Activated CD8-positive, alpha-beta T cell treated with anti-CD3 and anti-CD28 coated beads, Interleukin-2, amount 10 ng/mL, durations not matched to agents 7 days and 5 days (primary cell): ENCODE data around the gene PIP5KL1. TPM values are rescaled to one million over a fixed set of nuclear protein-coding genes. Genes with fewer than 3 reads are reported as not detected.

ENCODE experiments used
- ATAC-seq: fragments of 150-1000 bp; cut with Tn5 transposase; one replicate; pipeline ENCODE4 v1.10.0; 2021; ENCODE audit warnings: moderate library complexity
- CTCF ChIA-PET: fragments of 350-600 bp; sonication (Branson Sonifier 250); formaldehyde crosslinking; loops from one replicate; lab custom pipeline; 2021; ENCODE audit warnings: antibody characterized with exemption; lab: Charles Lee
- POLR2A ChIA-PET: fragments of 350-600 bp; sonication (Branson Sonifier 250); formaldehyde crosslinking; loops from one replicate; lab custom pipeline; 2021; ENCODE audit warnings: antibody characterized with exemption; lab: Charles Lee
- DNase-seq: peaks from one replicate; pipeline ENCODE4 v3.0.0-alpha.2; 2020
- H3K27ac Mint-ChIP-seq: one replicate; pipeline ENCODE4 v1.8.0; 2021; ENCODE audit warnings: mild to moderate bottlenecking, mixed read lengths
- H3K27me3 Mint-ChIP-seq: one replicate; pipeline ENCODE4 v1.8.0; 2021; ENCODE audit warnings: low read depth, mixed read lengths
- H3K36me3 Mint-ChIP-seq: one replicate; pipeline ENCODE4 v1.8.0; 2021; ENCODE audit warnings: low read depth, mixed read lengths
- H3K4me1 Mint-ChIP-seq: one replicate; pipeline ENCODE4 v1.8.0; 2021; ENCODE audit warnings: low read depth, mixed read lengths
- H3K4me3 Mint-ChIP-seq: one replicate; pipeline ENCODE4 v1.8.0; 2021; ENCODE audit warnings: mild to moderate bottlenecking, mixed read lengths
- H3K9me3 Mint-ChIP-seq: one replicate; pipeline ENCODE4 v1.8.0; 2022; ENCODE audit warnings: mixed read lengths; ENCODE audit not compliant: insufficient read depth
- total RNA-seq, 2 experiments: library from RNA; stranded (reverse); gene quantifications; one replicate each; pipeline ENCODE4 v1.2.3, GENCODE V29; 2021

The PIP5KL1 gene
- total RNA-seq, 2 experiments from 2014 or later: 2.6 to 2.7 TPM

DNA sequence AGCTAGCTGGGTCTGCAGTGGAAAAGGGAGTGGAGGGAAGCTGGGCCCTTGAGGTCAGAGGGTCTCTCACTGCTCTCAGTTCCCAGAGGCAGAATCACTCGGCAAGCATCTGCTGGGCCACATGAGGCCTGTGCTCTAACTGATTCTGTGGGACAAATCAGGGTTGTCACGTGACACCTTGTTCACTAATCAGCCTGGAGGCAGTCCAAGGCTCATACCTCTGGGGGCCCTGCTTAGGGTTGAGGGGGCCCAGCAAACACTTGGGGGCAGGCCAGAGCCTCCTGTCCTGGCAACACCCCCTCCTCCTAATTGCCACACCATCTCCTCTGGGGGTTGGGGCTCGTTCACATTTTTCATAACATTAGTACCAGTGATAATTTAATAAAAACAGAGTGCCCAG lies 16.2 kb upstream of the PIP5KL1 start:
- Mint-ChIP-seq H3K4me1 (peaks cover 69% of the 10 kb centered on the region), H3K27ac (no peak overlapping the region)

DNA sequence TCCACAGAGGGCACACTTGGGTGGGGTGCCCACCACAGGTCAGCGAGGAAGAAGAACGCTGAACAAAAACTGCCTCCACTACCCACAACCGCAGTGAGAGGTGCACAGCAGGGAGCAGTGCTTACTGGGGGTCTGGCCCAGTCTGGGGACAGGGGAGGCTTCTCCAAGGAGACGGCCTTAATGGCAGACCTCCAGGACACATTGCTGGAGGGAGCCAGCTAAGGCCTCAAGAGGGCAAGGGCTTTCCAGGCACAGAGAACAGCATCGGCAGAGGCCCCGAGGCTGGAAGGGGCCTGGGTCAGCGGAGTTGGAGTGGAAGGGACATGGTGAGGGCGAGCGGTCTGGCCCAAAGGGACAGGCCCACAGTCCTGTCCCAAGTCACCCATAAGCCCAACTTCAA lies 15.4 kb upstream of the PIP5KL1 start:
- H3K27ac Mint-ChIP-seq: no peak overlapping the region
- ChIA-PET CTCF (interaction anchor here (1.1 to 7.8 kb wide), 2 partner anchors 91 to 172 kb away, joined by 3 to 140 read pairs; no protein-coding TSS in a partner anchor), POLR2A (interaction anchor here (1.0 kb wide), 1 partner anchor 89 kb away, joined by 4 read pairs; no protein-coding TSS in a partner anchor)

More for the DNA sequence above, 16.2 kb upstream of the PIP5KL1 start:
- ChIA-PET POLR2A (no interaction called here), CTCF (interaction anchor here (1.1 to 2.2 kb wide), 2 partner anchors 88 to 171 kb away, joined by 3 to 13 read pairs; no protein-coding TSS in a partner anchor)
- peaks cover 76% of the 10 kb centered on the region for H3K36me3 Mint-ChIP-seq
- H3K27me3 Mint-ChIP-seq: no peaks in the 10 kb centered on the region
- ATAC-seq: no peak
- no peak for DNase-seq
- H3K9me3 Mint-ChIP-seq: no peaks in the 10 kb centered on the region
- no peak overlapping the region for H3K4me3 Mint-ChIP-seq

DNA sequence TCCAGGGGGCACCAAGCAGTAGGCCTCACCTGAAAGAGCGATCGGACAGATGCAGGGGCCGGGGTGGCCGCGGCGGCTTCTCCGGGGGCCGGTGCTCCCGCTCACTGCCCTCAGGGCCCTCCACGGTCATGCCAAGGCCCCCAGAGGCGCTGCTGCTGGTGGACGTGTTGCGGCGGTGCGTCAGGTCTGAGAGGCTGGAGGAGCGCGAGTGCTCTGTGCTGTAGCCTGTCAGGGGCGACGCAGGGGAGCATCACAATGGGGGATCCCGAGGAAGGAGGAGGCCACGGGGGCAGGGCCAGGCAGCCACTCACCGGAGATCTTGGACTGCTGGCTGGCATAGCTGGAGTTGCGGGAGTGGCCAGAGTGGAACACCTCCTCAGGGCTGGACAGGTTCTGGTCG lies 14.8 kb upstream of the PIP5KL1 start:
- ChIA-PET POLR2A (interaction anchor here (1.0 kb wide), 2 partner anchors 89 to 123 kb away, joined by 3 to 4 read pairs; no protein-coding TSS in a partner anchor), CTCF (interaction anchor here (1.1 to 7.8 kb wide), 4 partner anchors 11 to 172 kb away, joined by 3 to 144 read pairs (median 96); no protein-coding TSS in a partner anchor)
- Mint-ChIP-seq H3K36me3 (peaks cover 80% of the 10 kb centered on the region), H3K27ac (no peak overlapping the region), H3K27me3 (no peaks in the 10 kb centered on the region), H3K4me3 (no peak overlapping the region), H3K4me1 (peaks cover 57% of the 10 kb centered on the region), H3K9me3 (no peaks in the 10 kb centered on the region)
- DNase-seq: no peak
- no peak for ATAC-seq

More for the DNA sequence above, 15.4 kb upstream of the PIP5KL1 start:
- Mint-ChIP-seq H3K9me3 (no peaks in the 10 kb centered on the region), H3K27me3 (no peaks in the 10 kb centered on the region), H3K36me3 (peaks cover 79% of the 10 kb centered on the region), H3K4me1 (peaks cover 63% of the 10 kb centered on the region), H3K4me3 (no peak overlapping the region)
- ATAC-seq (no peak), DNase-seq (no peak)

DNA sequence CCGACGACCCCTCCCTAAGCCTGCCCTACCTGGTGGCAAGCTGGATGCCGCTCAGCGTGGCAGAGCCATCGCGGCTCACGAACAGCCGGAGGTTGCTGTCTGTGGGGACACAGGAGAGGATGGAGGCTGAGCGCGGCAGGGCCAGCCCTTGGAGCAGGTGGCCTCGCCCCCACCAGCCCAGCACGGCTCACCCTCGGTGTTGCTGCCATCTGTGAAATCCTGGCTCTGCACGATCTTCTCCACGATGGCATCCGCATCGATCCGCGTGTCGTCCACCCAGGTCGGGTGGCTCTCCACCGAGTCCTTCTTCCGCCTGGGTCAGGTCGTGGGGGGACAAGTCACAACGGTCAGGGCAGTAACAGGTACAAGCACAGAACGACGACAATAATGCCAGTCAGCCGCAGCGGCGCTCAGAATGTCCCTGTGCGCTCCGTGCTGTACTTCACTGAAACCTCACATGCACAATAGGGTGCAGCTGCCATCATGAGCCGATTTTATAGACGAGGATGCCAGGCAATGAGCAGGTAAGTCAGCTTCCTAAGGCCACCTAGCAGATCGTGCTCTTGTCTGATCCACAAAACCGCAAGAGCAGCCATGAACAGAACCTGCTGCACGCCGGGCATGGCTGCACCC lies 14.1 kb upstream of the PIP5KL1 start:
- no peak for DNase-seq
- Mint-ChIP-seq H3K4me1 (peaks cover 51% of the 10 kb centered on the region), H3K27ac (peak overlapping the region; percentile 39), H3K27me3 (no peaks in the 10 kb centered on the region), H3K4me3 (no peak overlapping the region), H3K36me3 (peaks cover 79% of the 10 kb centered on the region), H3K9me3 (no peaks in the 10 kb centered on the region)
- no peak for ATAC-seq
- ChIA-PET CTCF (interaction anchor here (0.7 to 7.8 kb wide), 14 partner anchors 12 to 173 kb away, joined by 3 to 144 read pairs (median 8); no protein-coding TSS in a partner anchor), POLR2A (interaction anchor here (1.0 kb wide), 2 partner anchors 90 to 124 kb away, joined by 3 to 4 read pairs; no protein-coding TSS in a partner anchor)

DNA sequence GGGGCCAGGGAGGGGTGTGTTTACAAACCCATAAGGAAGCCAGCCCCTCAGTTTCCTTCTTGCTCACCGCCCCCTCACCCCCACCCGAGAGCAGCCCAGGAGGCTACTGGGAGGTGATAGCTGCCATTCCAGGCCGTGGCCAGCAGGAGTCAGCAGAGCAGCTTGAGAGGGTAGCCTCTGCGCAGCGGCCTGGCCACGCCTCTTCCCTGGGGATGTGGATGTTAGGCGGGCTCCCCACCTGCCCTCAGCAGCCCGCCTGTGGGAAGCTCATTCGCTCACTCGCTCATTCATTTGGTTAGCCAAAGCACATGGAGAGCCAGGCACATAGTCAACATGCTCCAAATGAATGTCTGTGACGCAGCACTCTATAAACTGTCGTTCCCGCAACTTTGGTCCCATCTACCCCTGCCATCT lies 13.2 kb upstream of the PIP5KL1 start:
- H3K27me3 Mint-ChIP-seq: no peaks in the 10 kb centered on the region
- peaks cover 44% of the 10 kb centered on the region for H3K4me1 Mint-ChIP-seq
- H3K27ac Mint-ChIP-seq: peak overlapping the region; percentile 66
- DNase-seq (peak; percentile 84), ATAC-seq (peak; percentile 88)
- no peaks in the 10 kb centered on the region for H3K9me3 Mint-ChIP-seq
- peak overlapping the region; percentile 22 for H3K4me3 Mint-ChIP-seq
- ChIA-PET CTCF (interaction anchor here (0.7 to 7.8 kb wide), 30 partner anchors 13 to 215 kb away, joined by 3 to 144 read pairs (median 6); partner anchors contain the start of genes NAIF1 and SLC25A25), POLR2A (interaction anchor here (0.6 to 1.6 kb wide), 3 partner anchors 27 to 91 kb away, joined by 3 to 4 read pairs (median 4); no protein-coding TSS in a partner anchor)
- H3K36me3 Mint-ChIP-seq: peaks cover 77% of the 10 kb centered on the region

DNA sequence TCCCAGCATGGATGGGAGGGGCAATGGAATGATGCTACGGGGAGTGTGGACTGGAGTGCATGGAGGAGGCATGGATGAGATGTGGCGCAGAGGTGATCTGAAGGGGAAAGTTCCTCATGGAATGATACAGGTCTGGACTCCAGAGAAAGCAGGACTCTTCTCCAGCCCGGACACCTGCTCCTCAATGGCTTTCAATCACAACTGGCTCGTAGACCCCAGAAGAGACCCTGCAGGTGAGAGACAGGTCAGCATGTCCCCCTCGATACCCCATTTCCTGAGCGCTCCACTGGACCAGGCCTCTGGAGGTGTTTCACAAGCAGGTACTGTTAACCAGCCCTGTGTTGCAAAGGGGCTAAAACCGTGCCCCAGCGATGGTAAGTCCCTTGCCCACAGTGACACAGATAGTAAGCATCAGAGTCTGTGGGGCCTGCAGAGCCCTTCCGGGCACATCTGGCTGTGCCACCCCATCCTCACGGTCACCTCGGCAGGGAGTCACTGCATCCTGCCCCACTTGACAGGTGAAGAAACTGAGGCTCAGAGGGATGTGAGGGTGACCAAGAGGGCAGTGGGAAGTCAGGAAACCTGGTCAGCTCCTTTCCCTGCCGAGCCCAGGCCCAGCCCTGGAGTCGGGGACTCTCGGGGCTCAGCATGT lies 12.6 kb upstream of the PIP5KL1 start:
- no peaks in the 10 kb centered on the region for H3K27me3 Mint-ChIP-seq
- DNase-seq (no peak), ATAC-seq (no peak)
- CTCF ChIA-PET: interaction anchor here (0.6 to 7.8 kb wide), 39 partner anchors 9 to 216 kb away, joined by 3 to 144 read pairs (median 5); partner anchors contain the start of genes NAIF1, PIP5KL1 and SLC25A25
- no peak overlapping the region for H3K4me3 Mint-ChIP-seq
- H3K27ac Mint-ChIP-seq: peak overlapping the region; percentile 7
- POLR2A ChIA-PET: interaction anchor here (0.6 to 1.6 kb wide), 3 partner anchors 28 to 91 kb away, joined by 3 to 4 read pairs (median 4); no protein-coding TSS in a partner anchor
- no peaks in the 10 kb centered on the region for H3K9me3 Mint-ChIP-seq
- peaks cover 71% of the 10 kb centered on the region for H3K36me3 Mint-ChIP-seq
- H3K4me1 Mint-ChIP-seq: peaks cover 45% of the 10 kb centered on the region

DNA sequence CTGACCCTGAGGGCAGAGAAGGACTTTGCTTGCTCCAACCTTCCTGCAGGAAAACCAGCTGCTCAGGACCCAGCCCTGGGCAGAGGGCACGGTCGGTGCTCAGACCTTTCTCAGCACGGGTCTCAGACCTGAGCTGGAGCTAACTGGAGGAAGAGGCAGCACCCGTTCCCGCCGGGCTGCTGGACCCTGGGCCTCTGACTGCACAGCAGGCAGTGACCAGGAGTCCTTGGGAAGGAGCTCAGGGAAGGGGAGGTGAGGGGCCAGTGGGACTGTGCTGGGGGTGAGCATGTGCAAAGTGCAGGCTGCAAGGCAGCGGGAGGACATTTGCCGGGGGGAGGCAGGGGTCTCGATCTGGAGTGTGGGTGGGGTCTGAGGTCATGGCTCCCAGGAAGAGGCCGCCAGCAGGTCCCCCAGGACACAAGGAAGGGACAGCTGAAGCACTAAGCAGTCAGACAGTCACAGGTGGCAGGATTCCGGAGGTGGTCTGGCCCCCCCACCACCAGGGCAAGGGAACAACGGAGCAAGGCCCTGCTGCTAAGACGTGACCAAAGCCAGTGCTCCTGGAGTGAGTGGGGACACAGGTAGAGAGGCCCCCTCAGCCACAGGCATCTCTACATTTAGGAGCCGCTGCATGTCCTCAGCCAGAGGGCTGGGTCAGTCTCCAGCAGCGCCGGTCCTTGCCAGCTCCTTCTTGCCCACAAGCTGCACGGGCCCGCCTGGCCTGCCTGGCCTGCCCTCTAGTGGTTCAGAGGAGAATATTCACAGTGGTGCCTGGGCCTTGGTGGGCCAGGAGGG lies 11.8 kb upstream of the PIP5KL1 start:
- H3K36me3 Mint-ChIP-seq: peaks cover 68% of the 10 kb centered on the region
- peak overlapping the region; percentile 30 for H3K27ac Mint-ChIP-seq
- H3K27me3 Mint-ChIP-seq: no peaks in the 10 kb centered on the region
- H3K4me3 Mint-ChIP-seq: no peak overlapping the region
- CTCF ChIA-PET: interaction anchor here (0.6 to 7.8 kb wide), 23 partner anchors 9 to 186 kb away, joined by 3 to 144 read pairs (median 5); partner anchors contain the start of gene PIP5KL1
- ATAC-seq: peak; percentile 54
- DNase-seq: peak; percentile 62
- peaks cover 44% of the 10 kb centered on the region for H3K4me1 Mint-ChIP-seq
- POLR2A ChIA-PET: interaction anchor here (0.6 to 1.6 kb wide), 2 partner anchors 29 to 85 kb away, joined by 3 read pairs; no protein-coding TSS in a partner anchor
- H3K9me3 Mint-ChIP-seq: no peaks in the 10 kb centered on the region

DNA sequence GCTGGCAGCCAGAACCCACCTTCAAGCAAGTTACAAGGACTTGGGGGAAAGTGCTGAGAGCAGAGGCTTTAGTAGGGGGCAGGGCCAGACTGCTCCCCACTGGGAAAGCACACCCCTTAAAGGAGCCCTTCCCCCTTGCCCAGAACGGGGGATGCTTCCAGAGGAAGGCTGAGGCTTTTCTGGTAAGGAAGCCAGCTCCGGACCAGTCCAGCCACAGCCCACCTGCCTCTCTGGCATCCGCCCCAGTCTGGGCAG lies 11.3 kb upstream of the PIP5KL1 start:
- H3K27ac Mint-ChIP-seq: no peak overlapping the region
- no peaks in the 10 kb centered on the region for H3K27me3 Mint-ChIP-seq
- POLR2A ChIA-PET: interaction anchor here (0.6 kb wide), 1 partner anchor 85 kb away, joined by 3 read pairs; no protein-coding TSS in a partner anchor
- H3K36me3 Mint-ChIP-seq: peaks cover 69% of the 10 kb centered on the region
- H3K9me3 Mint-ChIP-seq: no peaks in the 10 kb centered on the region
- DNase-seq: no peak
- peaks cover 46% of the 10 kb centered on the region for H3K4me1 Mint-ChIP-seq
- no peak overlapping the region for H3K4me3 Mint-ChIP-seq
- CTCF ChIA-PET: interaction anchor here (0.8 to 7.8 kb wide), 14 partner anchors 8 to 151 kb away, joined by 3 to 144 read pairs (median 5); partner anchors contain the start of gene PIP5KL1
- no peak for ATAC-seq

DNA sequence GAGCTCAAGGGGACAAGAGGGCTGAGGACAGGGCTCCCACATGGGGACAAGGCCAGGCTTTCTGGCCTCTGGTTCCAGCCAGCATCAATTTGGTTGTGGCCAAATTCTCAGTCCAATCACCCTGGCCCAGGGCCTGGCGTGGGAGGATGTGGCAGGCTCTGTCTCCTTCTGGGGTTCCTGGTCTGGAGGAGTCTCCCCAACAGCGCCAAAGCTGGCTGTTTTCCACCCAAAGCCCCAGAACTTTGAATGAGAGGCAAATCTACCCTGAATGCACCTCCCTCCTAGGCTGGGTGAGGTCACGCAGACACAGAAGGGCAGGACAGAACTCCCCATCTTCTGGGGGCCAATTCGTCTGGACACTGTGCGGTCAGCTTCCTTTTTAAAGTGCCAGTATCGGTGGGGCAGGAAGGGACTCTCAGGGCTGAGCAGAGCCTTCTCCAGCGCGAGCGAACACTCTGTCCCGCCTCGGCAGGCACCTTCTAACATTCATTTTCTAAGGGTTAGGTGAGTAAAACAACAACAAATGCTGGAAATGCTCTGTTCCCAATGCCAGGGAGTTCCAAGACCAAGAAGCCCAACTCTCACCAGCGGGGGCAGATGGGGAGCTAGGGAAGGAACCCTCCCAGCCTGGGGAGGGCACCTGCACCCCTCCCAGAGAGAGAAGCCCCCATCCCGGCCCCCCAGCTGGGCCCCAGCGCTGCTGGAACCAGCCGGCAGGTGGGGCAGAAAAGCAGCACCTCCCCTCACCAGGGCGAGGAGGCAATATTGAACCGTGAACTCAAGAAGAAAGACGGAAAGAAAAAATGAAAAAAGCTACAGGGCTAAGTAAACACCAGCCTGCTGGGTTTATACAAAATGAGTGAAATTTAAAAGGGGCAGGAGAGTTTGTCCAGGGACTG lies 10.7 kb upstream of the PIP5KL1 start:
- CTCF ChIA-PET: interaction anchor here (0.9 to 7.8 kb wide), 11 partner anchors 11 to 177 kb away, joined by 3 to 144 read pairs (median 5); partner anchors contain the start of gene PIP5KL1
- peaks cover 68% of the 10 kb centered on the region for H3K36me3 Mint-ChIP-seq
- ATAC-seq: no peak
- no peak for DNase-seq
- POLR2A ChIA-PET: interaction anchor here (0.6 to 1.2 kb wide), 3 partner anchors 29 to 141 kb away, joined by 3 to 6 read pairs (median 3); no protein-coding TSS in a partner anchor
- no peaks in the 10 kb centered on the region for H3K27me3 Mint-ChIP-seq
- no peak overlapping the region for H3K4me3 Mint-ChIP-seq
- H3K9me3 Mint-ChIP-seq: no peaks in the 10 kb centered on the region
- H3K4me1 Mint-ChIP-seq: peaks cover 52% of the 10 kb centered on the region
- H3K27ac Mint-ChIP-seq: peak overlapping the region; percentile 11

DNA sequence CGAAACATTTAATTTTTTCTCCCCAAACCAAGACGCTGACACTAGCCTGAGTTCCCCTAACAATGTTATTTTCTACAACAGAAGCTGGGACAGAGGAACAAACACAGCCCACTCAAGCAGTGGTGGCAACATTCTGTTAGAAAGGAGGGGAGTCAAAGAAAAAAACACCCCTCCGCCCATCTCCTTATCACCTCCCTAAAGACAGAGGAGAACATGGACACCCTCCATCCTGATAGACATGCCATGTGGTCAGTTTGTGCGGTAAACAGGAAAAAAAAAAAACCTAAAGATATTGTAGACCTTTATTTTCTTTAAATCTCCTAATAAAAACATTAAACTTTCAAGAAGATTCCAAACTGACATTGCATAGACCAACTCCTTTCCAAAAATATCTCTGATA lies 10.0 kb upstream of the PIP5KL1 start:
- Mint-ChIP-seq H3K27ac (no peak overlapping the region), H3K4me1 (peaks cover 57% of the 10 kb centered on the region), H3K9me3 (no peaks in the 10 kb centered on the region), H3K27me3 (no peaks in the 10 kb centered on the region), H3K36me3 (peaks cover 70% of the 10 kb centered on the region), H3K4me3 (no peak overlapping the region)
- ChIA-PET CTCF (interaction anchor here (0.9 to 7.8 kb wide), 4 partner anchors 16 to 177 kb away, joined by 3 to 144 read pairs (median 96); no protein-coding TSS in a partner anchor), POLR2A (interaction anchor here (0.6 to 1.2 kb wide), 2 partner anchors 30 to 141 kb away, joined by 3 to 6 read pairs; no protein-coding TSS in a partner anchor)
- DNase-seq: no peak
- no peak for ATAC-seq
